ENCODE results near the gene EPHB4. TPM values are rescaled to one million over a fixed set of nuclear protein-coding genes. Genes with fewer than 3 reads are reported as not detected.
"Not testable (repeated sequence)": the region's sequence is repeated elsewhere in the genome, so short reads cannot be mapped to it uniquely, and the experiment has no call there.

EPHB4 gene
- total RNA-seq, 4 donors from 2014 or later = 29.1 to 55.0 (median 36.5) TPM

- H3K9me3 ChIP-seq = no peaks in the 10 kb centered on the region
- H3K27ac ChIP-seq = no peak overlapping the region
- H3K4me3 ChIP-seq = no peak overlapping the region
- H3K27me3 ChIP-seq = no peaks in the 10 kb centered on the region
- peaks cover 6 to 15% (median 10%) of the 10 kb centered on the region in 3 donors for H3K4me1 ChIP-seq
- intact Hi-C loops (cut with DNase I) = no loop called here
- 84 to 96% methylated on average over 9 to 16 of the region's 22 CpGs for WGBS, 2 donors
- DNase-seq = no peak
- H3K36me3 ChIP-seq = peaks cover 8 to 100% (median 56%) of the 10 kb centered on the region in 3 donors
- TF ChIP-seq, protein P1, sequence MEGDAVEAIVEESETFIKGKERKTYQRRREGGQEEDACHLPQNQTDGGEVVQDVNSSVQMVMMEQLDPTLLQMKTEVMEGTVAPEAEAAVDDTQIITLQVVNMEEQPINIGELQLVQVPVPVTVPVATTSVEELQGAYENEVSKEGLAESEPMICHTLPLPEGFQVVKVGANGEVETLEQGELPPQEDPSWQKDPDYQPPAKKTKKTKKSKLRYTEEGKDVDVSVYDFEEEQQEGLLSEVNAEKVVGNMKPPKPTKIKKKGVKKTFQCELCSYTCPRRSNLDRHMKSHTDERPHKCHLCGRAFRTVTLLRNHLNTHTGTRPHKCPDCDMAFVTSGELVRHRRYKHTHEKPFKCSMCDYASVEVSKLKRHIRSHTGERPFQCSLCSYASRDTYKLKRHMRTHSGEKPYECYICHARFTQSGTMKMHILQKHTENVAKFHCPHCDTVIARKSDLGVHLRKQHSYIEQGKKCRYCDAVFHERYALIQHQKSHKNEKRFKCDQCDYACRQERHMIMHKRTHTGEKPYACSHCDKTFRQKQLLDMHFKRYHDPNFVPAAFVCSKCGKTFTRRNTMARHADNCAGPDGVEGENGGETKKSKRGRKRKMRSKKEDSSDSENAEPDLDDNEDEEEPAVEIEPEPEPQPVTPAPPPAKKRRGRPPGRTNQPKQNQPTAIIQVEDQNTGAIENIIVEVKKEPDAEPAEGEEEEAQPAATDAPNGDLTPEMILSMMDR (IDR thresholded peaks at IDR 0.05) = no peak
These were observed 14.6 kb downstream of the EPHB4 start for GRCh38 chr7:100812729-100813128.

- H3K36me3 ChIP-seq = peaks cover 19 to 100% (median 54%) of the 10 kb centered on the region in 3 donors
- H3K9me3 ChIP-seq = no peaks in the 10 kb centered on the region
- no peak overlapping the region for H3K4me3 ChIP-seq
- peaks cover 6 to 16% (median 10%) of the 10 kb centered on the region in 3 donors for H3K4me1 ChIP-seq
- WGBS, 2 donors = 78 to 94% methylated on average over 3 to 6 of the region's 6 CpGs
- H3K27me3 ChIP-seq = no peaks in the 10 kb centered on the region
- DNase-seq = no peak
- H3K27ac ChIP-seq = no peak overlapping the region
- TF ChIP-seq, protein P1 (IDR thresholded peaks at IDR 0.05) = no peak
- no peak for TF ChIP-seq POLR2A (IDR thresholded peaks at IDR 0.05)
- intact Hi-C loops (cut with DNase I) = no loop called here
These were observed 15.8 kb downstream of the EPHB4 start for GRCh38 chr7:100811480-100811879.

GRCh38 chr7:100808354-100808875 is 18.9 kb downstream of the EPHB4 start:
- intact Hi-C loops (cut with DNase I) = no loop called here
- no peak for DNase-seq
- H3K27ac ChIP-seq = no peak overlapping the region
- no peaks in the 10 kb centered on the region for H3K9me3 ChIP-seq
- TF ChIP-seq POLR2A (IDR thresholded peaks at IDR 0.05) = no peak
- TF ChIP-seq, protein P1 (IDR thresholded peaks at IDR 0.05) = no peak
- WGBS, 2 donors = 50 to 56% methylated on average over 5 of the region's 5 CpGs
- no peaks in the 10 kb centered on the region for H3K27me3 ChIP-seq
- peaks cover 12 to 37% (median 13%) of the 10 kb centered on the region in 3 donors for H3K4me1 ChIP-seq
- peaks cover 37 to 91% (median 56%) of the 10 kb centered on the region in 3 donors for H3K36me3 ChIP-seq
- H3K4me3 ChIP-seq = no peak overlapping the region

GRCh38 chr7:100806883-100807282 is 20.4 kb downstream of the EPHB4 start:
- H3K9me3 ChIP-seq; intact Hi-C loops (cut with DNase I); DNase-seq; H3K27ac ChIP-seq; H3K27me3 ChIP-seq; H3K4me3 ChIP-seq: not testable (repeated sequence)
- H3K4me1 ChIP-seq = peaks cover 20 to 52% (median 28%) of the 10 kb centered on the region in 3 donors
- WGBS, 2 donors = 92 to 98% methylated on average over 6 of the region's 6 CpGs
- H3K36me3 ChIP-seq = peaks cover 29 to 76% (median 45%) of the 10 kb centered on the region in 3 donors

GRCh38 chr7:100806276-100806675 is 21.0 kb downstream of the EPHB4 start:
- no peaks in the 10 kb centered on the region for H3K9me3 ChIP-seq
- peaks cover 20 to 58% (median 30%) of the 10 kb centered on the region in 3 donors for H3K4me1 ChIP-seq
- intact Hi-C loops (cut with DNase I) = no loop called here
- TF ChIP-seq, protein P1 (IDR thresholded peaks at IDR 0.05) = no peak
- no peak for TF ChIP-seq POLR2A (IDR thresholded peaks at IDR 0.05)
- H3K27me3 ChIP-seq = no peaks in the 10 kb centered on the region
- no peak overlapping the region for H3K4me3 ChIP-seq
- peak overlapping the region in 1 of 4 donors; percentile 83 for H3K27ac ChIP-seq
- H3K36me3 ChIP-seq = peaks cover 29 to 70% (median 43%) of the 10 kb centered on the region in 3 donors
- no peak for DNase-seq
- 86 to 93% methylated on average over 7 to 8 of the region's 9 CpGs for WGBS, 2 donors
